ENCODE data around the gene TRAF5. TPM values are rescaled to one million over a fixed set of nuclear protein-coding genes. Genes with fewer than 3 reads are reported as not detected.

TRAF5 gene
- total and polyA plus RNA-seq, 2 donors from 2014 or later, result 4.8 to 22.1 TPM

DNA sequence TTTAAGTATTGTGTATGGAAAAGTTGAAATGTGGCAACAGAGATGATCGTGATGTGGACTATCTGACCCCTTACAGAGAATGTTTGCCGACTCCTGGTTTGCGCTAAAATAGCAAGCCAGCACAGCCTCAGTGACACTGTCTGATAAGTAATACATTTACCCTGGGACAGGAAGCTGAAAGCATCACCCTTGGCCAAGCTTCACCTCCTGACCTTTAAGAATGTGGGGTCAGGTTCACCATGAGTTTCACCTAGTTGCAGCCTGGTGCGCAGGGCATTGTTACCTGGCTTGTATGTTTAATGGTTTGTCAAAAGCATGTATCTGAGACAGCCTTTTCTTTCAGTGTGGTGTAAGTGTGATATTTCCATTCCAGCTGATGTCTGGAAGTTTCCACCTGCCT is 29.2 kb downstream of the TRAF5 start:
- no peak overlapping the region for H3K27ac ChIP-seq (ENCODE audit: low read depth in 2 of 2, low read length in 2 of 2)
- no peak for TF ChIP-seq CTCF (IDR thresholded peaks at IDR 0.05; ENCODE audit: borderline replicate concordance, extremely low read depth, insufficient read depth)
- no peak overlapping the region for H3K4me3 ChIP-seq (ENCODE audit: low read length in 3 of 3)
- H3K4me1 ChIP-seq (ENCODE audit: control insufficient read depth in 2 of 3, insufficient read depth in 2 of 3, low read depth in 1 of 3, low read length in 3 of 3), result peaks cover 0 to 5% (median 3%) of the 10 kb centered on the region in 3 donors
- FAIRE-seq (no peak), DNase-seq (no peak)
- H3K9me3 ChIP-seq (ENCODE audit: control insufficient read depth in 2 of 3, insufficient read depth in 1 of 3, low read length in 3 of 3), result peaks cover 0 to 2% (median 0%) of the 10 kb centered on the region in 3 donors
- no peaks in the 10 kb centered on the region for H3K27me3 ChIP-seq (ENCODE audit: control insufficient read depth, insufficient read depth, low read length)
- intact Hi-C loops (cut with DNase I), result no loop called here
- H3K9ac ChIP-seq (ENCODE audit: low read length in 3 of 3), result no peak overlapping the region
- H3K36me3 ChIP-seq (ENCODE audit: control insufficient read depth in 2 of 3, insufficient read depth in 3 of 3, low read length in 3 of 3), result no peaks in the 10 kb centered on the region

GRCh38 chr1:211356723-211357407 is 30.2 kb downstream of the TRAF5 start:
- no peak for TF ChIP-seq CTCF (IDR thresholded peaks at IDR 0.05; ENCODE audit: borderline replicate concordance, extremely low read depth, insufficient read depth)
- H3K36me3 ChIP-seq (ENCODE audit: control insufficient read depth in 2 of 3, insufficient read depth in 3 of 3, low read length in 3 of 3), result no peaks in the 10 kb centered on the region
- no peak for FAIRE-seq

GRCh38 chr1:211358685-211359084 is 32.1 kb downstream of the TRAF5 start:
- peaks cover 0 to 5% (median 3%) of the 10 kb centered on the region in 3 donors for H3K4me1 ChIP-seq (ENCODE audit: control insufficient read depth in 2 of 3, insufficient read depth in 2 of 3, low read depth in 1 of 3, low read length in 3 of 3)
- no peak overlapping the region for H3K9ac ChIP-seq (ENCODE audit: low read length in 3 of 3)
- FAIRE-seq, result peak; percentile 86
- intact Hi-C loops (cut with DNase I), result no loop called here
- H3K9me3 ChIP-seq (ENCODE audit: control insufficient read depth in 2 of 3, insufficient read depth in 1 of 3, low read length in 3 of 3), result no peaks in the 10 kb centered on the region
- H3K27ac ChIP-seq (ENCODE audit: low read depth in 2 of 2, low read length in 2 of 2), result no peak overlapping the region
- no peak overlapping the region for H3K4me3 ChIP-seq (ENCODE audit: low read length in 3 of 3)
- DNase-seq, result no peak
- H3K36me3 ChIP-seq (ENCODE audit: control insufficient read depth in 2 of 3, insufficient read depth in 3 of 3, low read length in 3 of 3), result no peaks in the 10 kb centered on the region
- H3K27me3 ChIP-seq (ENCODE audit: control insufficient read depth, insufficient read depth, low read length), result no peaks in the 10 kb centered on the region
- no peak for TF ChIP-seq CTCF (IDR thresholded peaks at IDR 0.05; ENCODE audit: borderline replicate concordance, extremely low read depth, insufficient read depth)

More at GRCh38 chr1:211356723-211357407, 30.2 kb downstream of the TRAF5 start:
- Histone ChIP-seq H3K27ac (ENCODE audit: low read depth in 2 of 2, low read length in 2 of 2) (no peak overlapping the region), H3K9ac (ENCODE audit: low read length in 3 of 3) (no peak overlapping the region), H3K27me3 (ENCODE audit: control insufficient read depth, insufficient read depth, low read length) (no peaks in the 10 kb centered on the region), H3K4me1 (ENCODE audit: control insufficient read depth in 2 of 3, insufficient read depth in 2 of 3, low read depth in 1 of 3, low read length in 3 of 3) (peaks cover 0 to 5% (median 3%) of the 10 kb centered on the region in 3 donors), H3K9me3 (ENCODE audit: control insufficient read depth in 2 of 3, insufficient read depth in 1 of 3, low read length in 3 of 3) (peaks cover 0 to 2% (median 0%) of the 10 kb centered on the region in 3 donors), H3K4me3 (ENCODE audit: low read length in 3 of 3) (no peak overlapping the region)
- no peak for DNase-seq
- intact Hi-C loops (cut with DNase I), result no loop called here

Measured in kidney (tissue), 14 donors.